Stimulated activated CD8-positive, alpha-beta memory T cell treated with anti-CD3 and anti-CD28 coated beads, Interleukin-12 subunit alpha, Interleukin-12 subunit beta, amount 100 ng/mL, for 1 hour (primary cell): ENCODE data around the gene CYS1.

Source experiments
- DNase-seq: peaks from one replicate; pipeline ENCODE4 v3.0.0-alpha.2; 2020; ENCODE audit warnings: low read depth

Gene CYS1

GRCh38 chr2:10071595-10071994, 8.6 kb downstream of the CYS1 start:
- no peak for DNase-seq

GRCh38 chr2:10071176-10071575, 9.0 kb downstream of the CYS1 start:
- DNase-seq = no peak

GRCh38 chr2:10067881-10068280, 12.3 kb downstream of the CYS1 start:
- no peak for DNase-seq

GRCh38 chr2:10067330-10067729, 12.9 kb downstream of the CYS1 start:
- no peak for DNase-seq

GRCh38 chr2:10065773-10066055, 14.5 kb downstream of the CYS1 start:
- no peak for DNase-seq

- no peak for DNase-seq
Measured at GRCh38 chr2:10064932-10065772, 15.1 kb downstream of the CYS1 start.

GRCh38 chr2:10063566-10063965, 16.6 kb downstream of the CYS1 start:
- no peak for DNase-seq

GRCh38 chr2:10062931-10063365, 17.3 kb downstream of the CYS1 start:
- no peak for DNase-seq

- DNase-seq = no peak
Measured at GRCh38 chr2:10061221-10061925, 18.8 kb downstream of the CYS1 start.

- no peak for DNase-seq
Measured at GRCh38 chr2:10059552-10060335, 20.5 kb downstream of the CYS1 start.

GRCh38 chr2:10059016-10059351, 21.2 kb downstream of the CYS1 start:
- DNase-seq = no peak

GRCh38 chr2:10058251-10059015, 21.8 kb downstream of the CYS1 start:
- DNase-seq = no peak

- no peak for DNase-seq
Measured at GRCh38 chr2:10057231-10058107, 22.7 kb downstream of the CYS1 start.

GRCh38 chr2:10056439-10056838, 23.8 kb downstream of the CYS1 start:
- DNase-seq = no peak

GRCh38 chr2:10054976-10055375, 25.2 kb downstream of the CYS1 start:
- no peak for DNase-seq

GRCh38 chr2:10054424-10054823, 25.8 kb downstream of the CYS1 start:
- no peak for DNase-seq

- DNase-seq = no peak
Measured at GRCh38 chr2:10053351-10053750, 26.9 kb downstream of the CYS1 start.

- no peak for DNase-seq
Measured at GRCh38 chr2:10052216-10052615, 28.0 kb downstream of the CYS1 start.

GRCh38 chr2:10048501-10049171, 31.6 kb downstream of the CYS1 start:
- DNase-seq = no peak

GRCh38 chr2:10047616-10048500, 32.4 kb downstream of the CYS1 start:
- no peak for DNase-seq
